Adipocyte (in vitro differentiated cells): Measurements from ENCODE around the gene RBMS1.

Experiments
- DNase-seq: peaks from one replicate; pipeline ENCODE4 v3.0.0-alpha.2; 2015; ENCODE audit warnings: low read depth
- H3K27me3 ChIP-seq: replicated peaks from 2 replicates; pipeline ENCODE4 v1.7.0; 2013; ENCODE audit warnings: mild to moderate bottlenecking, low read length, moderate library complexity; ENCODE audit not compliant: control insufficient read depth, insufficient read depth
- H3K36me3 ChIP-seq: 2 replicates; pipeline ENCODE4 v1.7.0; 2013; ENCODE audit warnings: low read length, mild to moderate bottlenecking, moderate library complexity; ENCODE audit not compliant: control insufficient read depth, insufficient read depth, severe bottlenecking
- H3K4me1 ChIP-seq: 2 replicates; pipeline ENCODE4 v1.7.0; 2013; ENCODE audit warnings: mild to moderate bottlenecking, low read length, moderate library complexity; ENCODE audit not compliant: control insufficient read depth, insufficient read depth
- H3K4me3 ChIP-seq: 2 replicates; pipeline ENCODE4 v1.7.0; 2013; ENCODE audit warnings: mild to moderate bottlenecking, low read length, moderate library complexity
- H3K9ac ChIP-seq: 2 replicates; pipeline ENCODE4 v1.7.0; 2013; ENCODE audit warnings: mild to moderate bottlenecking, low read length, moderate library complexity
- H3K9me3 ChIP-seq: 2 replicates; pipeline ENCODE4 v1.7.0; 2013; ENCODE audit warnings: mild to moderate bottlenecking, low read length, moderate library complexity; ENCODE audit not compliant: control insufficient read depth

The RBMS1 gene, protein sequence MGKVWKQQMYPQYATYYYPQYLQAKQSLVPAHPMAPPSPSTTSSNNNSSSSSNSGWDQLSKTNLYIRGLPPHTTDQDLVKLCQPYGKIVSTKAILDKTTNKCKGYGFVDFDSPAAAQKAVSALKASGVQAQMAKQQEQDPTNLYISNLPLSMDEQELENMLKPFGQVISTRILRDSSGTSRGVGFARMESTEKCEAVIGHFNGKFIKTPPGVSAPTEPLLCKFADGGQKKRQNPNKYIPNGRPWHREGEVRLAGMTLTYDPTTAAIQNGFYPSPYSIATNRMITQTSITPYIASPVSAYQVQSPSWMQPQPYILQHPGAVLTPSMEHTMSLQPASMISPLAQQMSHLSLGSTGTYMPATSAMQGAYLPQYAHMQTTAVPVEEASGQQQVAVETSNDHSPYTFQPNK

DNA sequence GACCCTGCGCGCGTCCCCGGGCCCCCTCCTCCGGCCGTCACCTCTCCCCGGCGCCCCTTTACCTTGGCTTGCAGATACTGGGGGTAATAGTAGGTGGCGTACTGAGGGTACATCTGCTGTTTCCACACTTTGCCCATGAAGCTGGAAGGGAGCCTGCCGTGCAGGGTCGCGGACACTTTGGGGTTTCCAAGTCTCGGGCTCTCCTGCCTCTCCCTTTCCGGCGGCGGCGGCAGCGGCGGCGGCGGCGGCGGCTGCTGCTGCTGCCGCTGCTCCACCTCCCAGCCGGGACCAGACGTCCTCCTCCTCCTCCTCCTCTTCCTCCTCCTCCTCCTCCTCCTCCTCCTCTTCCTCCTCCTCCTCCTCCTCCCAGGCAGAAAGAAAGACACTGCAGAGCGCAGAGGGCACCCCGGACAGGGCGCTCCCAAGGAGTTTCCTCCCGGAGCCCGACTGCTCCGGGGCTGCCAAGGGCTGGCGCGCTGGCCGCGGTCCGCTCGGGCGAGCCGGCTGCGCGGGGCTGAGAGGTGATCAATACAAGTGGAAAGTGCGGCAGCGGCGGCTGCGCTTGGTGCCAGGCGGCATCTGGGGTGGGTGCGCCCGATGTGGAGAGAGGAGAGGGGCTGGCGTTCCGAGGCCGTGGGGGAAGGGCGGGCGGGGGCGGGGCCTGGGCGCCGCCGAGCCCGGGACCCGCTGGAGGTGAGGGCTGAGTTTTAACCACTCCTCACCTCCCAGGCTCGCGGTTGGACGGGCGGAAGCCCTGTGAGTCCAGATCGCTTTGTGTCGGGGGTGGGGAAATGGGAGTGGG lies at the start of gene RBMS1:
TSS of gene RBMS1 (minus strand) at position 581 of the 802 bp plus-strand sequence. CDS start at position 137, 444 bp downstream.
- H3K4me3 ChIP-seq = peak within 1 kb of the TSS; percentile 94
- no peaks in the 10 kb centered on the region for H3K36me3 ChIP-seq
- peak; percentile 73 for DNase-seq
- peaks cover 37% of the 10 kb centered on the region for H3K4me1 ChIP-seq
- H3K27me3 ChIP-seq = no peaks in the 10 kb centered on the region
- no peaks in the 10 kb centered on the region for H3K9me3 ChIP-seq
- peak within 1 kb of the TSS; percentile 96 for H3K9ac ChIP-seq

DNA sequence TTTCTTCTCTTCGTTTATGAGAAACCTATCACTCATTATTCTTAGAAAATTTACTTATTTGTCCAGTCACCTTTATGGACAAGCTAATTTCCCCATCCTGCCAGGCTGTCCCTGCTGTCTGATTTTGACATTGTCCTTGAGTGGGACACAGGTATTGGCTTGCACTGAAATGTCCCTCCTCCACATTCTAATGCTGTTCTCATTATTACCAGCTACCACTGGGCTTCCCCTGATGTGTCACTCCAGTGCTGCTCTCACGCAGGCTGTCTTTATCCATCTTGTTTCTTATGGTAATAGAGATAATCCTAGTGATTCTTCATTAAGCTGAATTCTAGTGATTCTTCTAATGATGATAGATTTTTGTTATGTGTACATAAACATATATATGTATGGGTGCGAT lies 48.1 kb upstream of the RBMS1 start:
- Histone ChIP-seq H3K9ac (no peak overlapping the region), H3K4me3 (no peak overlapping the region), H3K36me3 (no peaks in the 10 kb centered on the region), H3K27me3 (no peaks in the 10 kb centered on the region), H3K9me3 (no peaks in the 10 kb centered on the region), H3K4me1 (no peaks in the 10 kb centered on the region)
- no peak for DNase-seq

DNA sequence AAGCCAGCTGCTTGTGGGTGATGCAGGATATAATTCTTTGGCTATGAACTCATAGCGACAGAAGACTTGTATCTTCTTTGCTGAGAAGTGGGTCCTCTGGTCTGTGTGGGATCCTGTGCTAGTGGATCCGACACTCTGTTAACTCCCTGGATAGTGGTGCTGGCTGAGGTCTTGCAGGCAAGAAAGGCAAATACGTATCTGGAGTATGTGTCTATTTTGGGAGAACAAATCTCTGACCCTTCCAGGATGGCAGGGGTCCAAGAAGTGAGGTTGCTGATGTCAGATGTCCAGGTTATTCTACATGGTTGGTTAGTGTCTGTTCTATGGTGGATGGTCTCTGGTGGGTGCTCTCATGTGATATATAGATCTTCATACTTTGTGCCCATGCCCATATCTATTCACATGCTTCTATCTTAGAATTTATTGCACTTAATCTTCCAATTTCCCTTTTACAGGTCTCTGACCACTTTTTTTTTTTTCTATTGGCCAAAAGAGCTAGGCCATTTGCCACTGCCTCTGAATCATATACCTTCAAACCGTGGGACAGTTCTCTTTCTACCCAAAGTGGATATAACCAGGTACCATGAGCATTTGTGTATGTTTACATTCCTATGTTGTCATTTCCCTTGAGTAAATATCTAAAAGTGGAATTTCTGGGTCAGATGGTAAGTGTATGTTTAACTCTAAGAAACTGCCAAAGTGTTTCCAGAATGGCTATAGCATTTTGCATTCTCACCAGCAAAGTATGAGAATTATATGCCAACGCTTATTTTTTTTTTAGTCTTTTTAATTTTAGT lies 45.1 kb upstream of the RBMS1 start:
- Histone ChIP-seq H3K9me3 (no peaks in the 10 kb centered on the region), H3K4me3 (no peak overlapping the region), H3K4me1 (peaks cover 14% of the 10 kb centered on the region), H3K27me3 (no peaks in the 10 kb centered on the region), H3K9ac (no peak overlapping the region), H3K36me3 (no peaks in the 10 kb centered on the region)
- no peak for DNase-seq

DNA sequence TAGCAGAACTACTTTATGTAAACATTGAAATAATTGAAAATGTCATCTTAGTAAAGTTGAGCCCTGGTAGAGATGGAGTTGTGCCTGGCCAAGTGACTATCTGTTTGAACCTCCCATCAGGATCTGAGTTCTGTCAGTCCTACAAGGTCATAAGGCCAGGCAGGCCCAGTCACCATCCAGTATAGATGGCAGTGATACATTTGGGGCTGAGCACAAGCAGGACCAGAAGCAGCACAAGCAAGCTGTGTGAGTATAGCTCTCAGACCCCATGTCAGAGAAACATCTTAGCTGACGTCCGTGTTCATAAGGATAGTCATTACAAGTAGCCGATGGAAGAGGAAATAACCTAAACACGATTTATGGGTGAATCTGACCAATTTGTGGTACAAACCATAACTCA lies 44.5 kb upstream of the RBMS1 start:
- Histone ChIP-seq H3K4me3 (no peak overlapping the region), H3K9ac (no peak overlapping the region), H3K36me3 (no peaks in the 10 kb centered on the region), H3K9me3 (no peaks in the 10 kb centered on the region), H3K27me3 (no peaks in the 10 kb centered on the region), H3K4me1 (peaks cover 21% of the 10 kb centered on the region)
- no peak for DNase-seq

- peaks cover 44% of the 10 kb centered on the region for H3K4me1 ChIP-seq
- no peak overlapping the region for H3K9ac ChIP-seq
- H3K36me3 ChIP-seq = no peaks in the 10 kb centered on the region
- H3K4me3 ChIP-seq = no peak overlapping the region
- H3K27me3 ChIP-seq = no peaks in the 10 kb centered on the region
- DNase-seq = no peak
- H3K9me3 ChIP-seq = no peaks in the 10 kb centered on the region
These were observed 41.4 kb upstream of the RBMS1 start for GRCh38 chr2:160534996-160535395.

GRCh38 chr2:160534249-160534648 lies 40.6 kb upstream of the RBMS1 start:
- Histone ChIP-seq H3K9me3 (no peaks in the 10 kb centered on the region), H3K4me1 (peaks cover 44% of the 10 kb centered on the region), H3K36me3 (no peaks in the 10 kb centered on the region), H3K9ac (peak overlapping the region; percentile 71), H3K27me3 (no peaks in the 10 kb centered on the region), H3K4me3 (no peak overlapping the region)
- DNase-seq = no peak

- no peaks in the 10 kb centered on the region for H3K27me3 ChIP-seq
- peaks cover 44% of the 10 kb centered on the region for H3K4me1 ChIP-seq
- peak overlapping the region; percentile 59 for H3K4me3 ChIP-seq
- peak overlapping the region; percentile 71 for H3K9ac ChIP-seq
- DNase-seq = peak; percentile 30
- no peaks in the 10 kb centered on the region for H3K36me3 ChIP-seq
- no peaks in the 10 kb centered on the region for H3K9me3 ChIP-seq
These were observed 39.9 kb upstream of the RBMS1 start for GRCh38 chr2:160533482-160533881.

GRCh38 chr2:160532388-160532787 lies 38.8 kb upstream of the RBMS1 start:
- Histone ChIP-seq H3K4me1 (peaks cover 44% of the 10 kb centered on the region), H3K27me3 (no peaks in the 10 kb centered on the region)
- DNase-seq = no peak

DNA sequence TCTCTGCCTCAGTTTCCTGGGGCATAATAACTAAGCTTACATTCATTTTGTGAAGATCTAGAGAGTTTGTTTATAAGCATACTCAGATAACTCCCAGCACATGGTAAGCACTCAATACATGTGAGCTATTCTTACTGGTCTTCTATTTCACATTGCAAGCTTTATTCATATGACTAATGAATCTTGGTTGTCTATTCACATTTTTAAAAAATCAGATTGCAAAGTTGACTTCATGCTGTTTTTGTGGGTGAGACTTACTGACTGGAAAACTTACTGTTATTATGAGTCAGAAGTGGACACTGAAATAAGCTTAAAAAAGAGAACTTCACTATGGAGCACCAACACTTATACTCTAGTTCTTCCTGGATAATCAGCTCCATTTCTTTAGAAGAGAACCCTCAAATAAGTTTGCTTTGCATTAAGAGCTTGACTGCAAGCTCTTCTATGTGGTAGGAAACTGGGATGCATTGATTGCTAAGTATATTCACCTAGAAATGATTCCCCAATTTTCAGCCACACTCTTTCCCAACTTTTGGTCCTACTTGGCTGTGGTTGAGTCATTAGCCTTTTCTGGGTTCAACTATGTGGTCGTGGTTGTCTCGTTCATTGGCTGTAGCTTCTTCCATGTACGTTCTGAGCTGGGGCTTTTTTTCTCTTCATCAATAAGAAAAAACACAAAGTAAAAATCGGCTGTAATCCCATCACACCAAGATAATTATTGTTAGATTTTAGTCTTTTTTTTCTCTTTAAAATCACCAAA lies 29.5 kb upstream of the RBMS1 start:
- Histone ChIP-seq H3K36me3 (no peaks in the 10 kb centered on the region), H3K9me3 (no peaks in the 10 kb centered on the region), H3K27me3 (no peaks in the 10 kb centered on the region), H3K4me3 (peak overlapping the region; percentile 39), H3K4me1 (peaks cover 20% of the 10 kb centered on the region), H3K9ac (peak overlapping the region; percentile 54)
- peak; percentile 45 for DNase-seq

More at GRCh38 chr2:160532388-160532787, 38.8 kb upstream of the RBMS1 start:
- no peak overlapping the region for H3K4me3 ChIP-seq
- H3K9ac ChIP-seq = no peak overlapping the region
- H3K9me3 ChIP-seq = no peaks in the 10 kb centered on the region
- H3K36me3 ChIP-seq = no peaks in the 10 kb centered on the region

DNA sequence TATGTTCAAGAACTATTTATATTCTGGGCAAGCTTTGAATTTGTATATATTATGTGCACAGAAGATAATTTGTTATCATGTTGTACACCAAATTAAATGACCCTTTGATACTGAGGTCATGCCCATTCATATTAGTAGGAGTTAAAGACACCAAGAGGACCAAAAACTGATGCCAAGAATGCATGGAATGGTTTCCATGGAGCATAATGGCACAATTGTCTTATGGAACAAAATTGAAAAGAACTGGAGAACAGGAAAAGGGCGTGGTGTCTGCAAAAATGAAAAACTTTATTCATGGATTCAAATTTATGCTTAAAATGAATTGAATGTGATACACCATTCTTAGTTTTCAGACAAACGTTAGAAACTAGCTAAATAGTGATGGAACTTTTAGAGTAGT lies 24.1 kb upstream of the RBMS1 start:
- Histone ChIP-seq H3K4me1 (peaks cover 24% of the 10 kb centered on the region), H3K27me3 (no peaks in the 10 kb centered on the region), H3K36me3 (no peaks in the 10 kb centered on the region), H3K9me3 (no peaks in the 10 kb centered on the region), H3K9ac (no peak overlapping the region), H3K4me3 (no peak overlapping the region)
- no peak for DNase-seq
